Activated CD8-positive, alpha-beta memory T cell treated with anti-CD3 and anti-CD28 coated beads, Interleukin-2, amount 50 U/mL, for 1 hour (primary cell): ENCODE results near the gene ATF6.

Experiments used
- DNase-seq: peaks from one replicate; pipeline ENCODE4 v3.0.0-alpha.2; 2020; ENCODE audit errors: extremely low read depth

ATF6 gene

DNA sequence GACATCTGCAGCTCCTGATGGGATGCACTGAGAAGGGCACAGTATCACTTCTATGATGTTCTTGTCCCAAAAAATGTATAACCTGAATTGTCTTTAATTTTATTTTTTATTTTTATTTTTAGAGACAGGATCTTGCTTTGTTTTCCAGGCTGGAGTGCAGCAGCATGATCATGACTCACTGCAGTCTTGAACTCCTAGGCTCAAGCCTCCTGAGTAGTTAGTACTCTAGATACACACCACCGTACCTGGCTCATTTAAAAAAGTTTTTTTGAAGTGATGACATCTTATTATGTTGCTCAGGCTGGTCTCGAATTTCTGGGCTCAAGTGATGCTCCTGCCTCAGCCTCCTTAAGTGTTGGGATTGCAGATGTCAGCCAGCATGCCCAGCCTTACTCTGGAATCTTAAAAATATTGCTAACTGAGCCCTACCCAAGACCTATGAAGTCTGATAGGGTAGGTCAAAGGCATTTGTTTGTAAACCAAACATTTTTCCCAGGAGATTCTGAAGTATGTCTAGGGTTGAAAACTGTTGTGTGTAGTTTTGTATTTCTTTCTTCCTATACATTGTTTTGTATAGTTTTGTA is 68.9 kb downstream of the ATF6 start:
- DNase-seq = no peak

DNA sequence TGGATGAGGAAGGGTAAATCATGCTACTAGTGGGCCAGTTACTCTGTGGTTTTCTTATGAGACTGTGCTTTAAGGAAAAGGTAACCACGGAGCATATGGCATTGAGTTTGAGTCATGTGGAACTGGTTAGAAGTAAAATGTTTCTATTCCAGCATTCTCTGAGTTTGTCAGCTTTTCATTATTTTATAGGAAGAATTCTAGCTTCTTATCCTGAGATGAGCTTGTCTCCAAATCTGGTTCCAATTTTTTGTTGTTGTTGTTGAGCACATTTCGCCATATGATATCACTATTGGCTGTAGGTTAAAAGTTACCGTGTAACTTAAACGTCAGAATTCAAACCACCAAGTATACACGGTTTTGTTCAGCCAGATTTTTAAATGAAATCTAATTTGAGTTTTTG is 69.9 kb downstream of the ATF6 start:
- no peak for DNase-seq

DNA sequence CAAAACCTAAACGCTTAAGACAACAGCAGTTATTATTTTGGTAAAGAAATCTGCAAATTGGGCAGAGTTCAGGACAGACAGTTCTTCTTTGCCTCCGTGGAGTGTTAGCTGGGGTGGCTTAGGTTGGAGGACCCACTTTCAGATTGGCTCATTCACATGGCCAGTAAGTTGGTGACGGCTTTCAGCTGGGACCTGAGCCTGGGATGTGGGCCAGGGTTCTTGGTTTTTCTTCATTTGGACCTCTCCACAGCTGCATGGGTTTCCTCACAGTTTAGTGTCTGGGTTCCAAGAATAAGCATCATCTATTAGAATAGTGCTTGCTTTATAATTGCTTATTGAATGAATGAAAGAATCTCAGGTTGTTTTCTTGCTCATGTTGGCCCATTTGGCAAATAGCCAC is 72.2 kb downstream of the ATF6 start:
- no peak for DNase-seq

GRCh38 chr1:161838885-161839284 is 72.8 kb downstream of the ATF6 start:
- DNase-seq = no peak

DNA sequence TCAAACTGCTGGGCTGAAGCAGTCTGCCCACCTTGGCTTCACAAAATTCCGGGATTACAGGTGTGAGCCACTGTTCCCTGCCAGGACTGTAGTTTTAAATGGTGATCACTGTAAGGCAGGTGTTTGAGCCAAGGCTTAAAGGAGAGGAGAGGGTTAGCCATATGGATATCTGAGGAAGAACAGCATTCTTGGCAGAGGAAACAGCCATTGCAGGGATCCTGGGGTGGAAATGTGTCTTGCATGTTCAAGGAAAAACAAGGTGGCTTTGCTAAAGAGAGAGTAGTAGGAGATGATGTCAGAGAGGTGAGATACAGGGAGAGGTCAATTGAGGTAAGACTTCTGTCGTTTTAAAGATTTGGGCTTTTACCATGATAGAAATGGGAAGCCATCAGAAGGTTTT is 73.5 kb downstream of the ATF6 start:
- no peak for DNase-seq

- DNase-seq = no peak
These were observed 74.2 kb downstream of the ATF6 start for GRCh38 chr1:161840363-161840762.

DNA sequence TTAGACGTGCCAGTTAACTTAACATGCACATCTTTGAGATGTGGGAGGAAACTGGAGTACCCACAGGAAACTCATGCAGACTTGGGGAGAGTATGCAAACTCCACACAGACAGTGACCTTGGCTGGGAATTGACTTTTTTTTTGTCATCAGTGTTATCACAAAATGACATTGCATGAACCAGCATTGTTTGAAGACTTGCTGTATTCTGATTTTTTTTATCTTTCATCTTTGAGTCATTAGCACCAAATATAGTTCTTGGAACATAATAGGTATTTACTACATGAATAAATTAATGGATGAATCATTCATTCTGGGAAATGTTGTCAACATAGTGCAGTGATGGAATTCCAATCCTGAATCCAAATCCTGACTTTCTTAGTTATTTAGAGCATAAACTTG is 77.0 kb downstream of the ATF6 start:
- DNase-seq = no peak

DNA sequence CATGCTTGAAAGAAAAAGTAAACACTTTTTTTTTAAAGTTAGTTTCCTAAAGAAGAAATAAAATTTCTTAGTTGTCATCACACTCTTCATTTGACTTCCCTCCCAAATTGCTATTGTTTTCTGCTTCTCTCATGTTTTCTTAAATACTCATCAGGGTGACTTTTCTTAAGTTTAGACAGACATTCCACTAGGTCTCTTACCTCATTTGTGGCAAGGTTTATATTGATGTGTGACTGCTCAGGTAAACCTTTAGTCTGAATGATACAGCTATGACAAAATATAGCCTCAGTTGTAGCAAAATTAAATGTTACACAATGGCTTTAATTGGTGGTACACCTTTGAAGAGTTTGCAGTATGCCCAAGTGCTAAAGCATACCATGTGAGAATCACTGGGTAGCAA is 78.6 kb downstream of the ATF6 start:
- DNase-seq = no peak

- DNase-seq = no peak
These were observed 82.6 kb downstream of the ATF6 start for GRCh38 chr1:161848676-161849075.

- no peak for DNase-seq
These were observed 83.4 kb downstream of the ATF6 start for GRCh38 chr1:161849518-161849917.

DNA sequence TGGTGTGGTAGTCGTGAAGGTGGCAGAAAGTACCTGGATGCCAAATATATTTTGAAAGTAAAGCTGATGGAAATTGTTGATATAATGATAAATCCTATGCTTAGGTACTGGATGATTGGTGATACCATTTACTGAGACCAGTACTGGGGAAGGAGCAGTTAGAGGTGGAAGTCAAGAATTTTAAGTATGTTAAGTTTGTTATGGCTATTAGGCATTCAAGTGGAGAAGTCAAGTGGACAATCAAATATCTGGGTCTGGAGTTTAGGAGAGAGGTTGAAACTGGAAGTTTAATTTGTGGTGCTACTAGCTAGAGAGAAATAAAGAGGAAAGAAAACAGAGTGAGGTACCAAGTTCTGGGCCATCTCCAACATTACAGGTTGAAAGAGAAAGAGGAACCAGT is 89.1 kb downstream of the ATF6 start:
- no peak for DNase-seq

- DNase-seq = no peak
These were observed 92.2 kb downstream of the ATF6 start for GRCh38 chr1:161858271-161858670.

GRCh38 chr1:161863549-161863948 is 97.4 kb downstream of the ATF6 start:
- DNase-seq = no peak

GRCh38 chr1:161864577-161864976 is 98.5 kb downstream of the ATF6 start:
- DNase-seq = no peak

GRCh38 chr1:161866241-161866640 is 100.1 kb downstream of the ATF6 start:
- DNase-seq = no peak

DNA sequence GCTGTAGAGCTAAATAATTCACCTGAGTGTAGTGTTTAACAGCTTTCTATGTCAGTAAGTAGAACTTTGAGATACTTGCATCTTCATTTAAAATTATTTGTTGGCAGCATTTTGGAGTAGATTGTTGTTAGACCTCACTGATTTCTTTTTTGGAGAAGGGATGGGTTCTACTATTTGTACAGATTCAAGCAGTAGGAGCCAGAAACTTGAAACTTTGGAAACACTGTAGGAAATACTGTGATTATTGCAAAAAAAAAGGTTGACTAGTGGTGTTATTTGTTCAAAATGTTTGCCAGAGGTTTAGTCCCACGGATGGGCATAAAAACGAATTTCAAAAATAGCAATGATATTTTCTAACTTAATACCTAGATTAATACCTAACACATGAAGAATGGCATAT is 102.7 kb downstream of the ATF6 start:
- no peak for DNase-seq

GRCh38 chr1:161869291-161869690 is 103.2 kb downstream of the ATF6 start:
- DNase-seq = no peak

DNA sequence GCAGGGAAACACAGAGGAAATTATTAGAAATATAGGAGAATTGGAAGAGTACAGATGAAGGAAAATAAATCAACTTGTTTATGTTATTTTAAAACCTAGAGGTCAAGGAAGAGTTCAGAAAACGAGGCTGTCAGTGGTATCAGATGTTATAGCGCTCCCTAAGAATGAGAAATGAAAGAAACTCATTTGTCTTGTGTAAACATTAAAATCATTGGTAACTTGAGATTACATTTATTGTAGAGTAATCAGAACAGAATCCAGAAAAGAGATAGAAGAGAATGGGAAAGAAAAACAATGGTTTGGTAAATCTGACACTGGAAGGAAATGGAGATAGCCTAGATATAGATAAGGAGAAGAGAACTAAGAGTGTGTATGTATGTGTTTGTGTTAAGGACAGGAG is 106.4 kb downstream of the ATF6 start:
- DNase-seq = no peak

GRCh38 chr1:161879261-161879660 is 113.1 kb downstream of the ATF6 start:
- DNase-seq = no peak

DNA sequence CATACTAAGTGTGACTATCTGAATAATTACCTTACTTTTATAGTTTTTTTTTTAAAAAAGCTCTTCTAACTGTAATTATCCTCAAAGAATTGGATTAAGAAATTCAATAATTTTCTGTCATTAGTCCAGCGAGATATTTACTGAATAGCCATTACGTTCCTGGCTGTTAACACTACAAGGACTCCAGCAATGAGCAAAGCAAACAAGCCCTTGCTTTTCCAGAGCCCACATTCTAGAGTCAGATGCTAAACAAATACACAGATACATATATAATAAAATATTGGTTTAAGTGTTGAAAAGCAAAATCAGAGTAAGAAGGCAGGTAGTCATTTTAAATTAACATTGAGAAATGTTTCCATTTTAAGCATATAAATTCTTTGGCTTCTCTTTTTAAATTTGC is 118.4 kb downstream of the ATF6 start:
- no peak for DNase-seq

DNA sequence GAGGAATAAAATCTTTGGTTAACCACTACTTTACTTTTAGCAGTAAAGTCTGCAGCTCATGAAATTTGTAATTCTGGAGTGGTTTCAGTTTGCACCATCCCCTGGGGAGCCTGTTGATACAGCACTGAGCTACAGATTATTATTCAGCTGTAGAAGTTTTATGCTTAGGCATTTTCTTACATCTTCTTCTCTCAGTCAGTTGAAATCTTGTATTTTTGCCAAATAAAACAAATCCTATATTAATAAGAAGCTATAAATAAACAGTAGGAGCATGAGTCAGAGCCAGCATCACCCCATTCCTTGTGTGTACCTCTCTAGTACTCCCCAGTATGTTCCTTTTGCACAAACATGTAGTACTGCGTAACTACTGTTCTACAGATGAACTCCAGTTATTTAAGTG is 118.9 kb downstream of the ATF6 start:
- no peak for DNase-seq

DNA sequence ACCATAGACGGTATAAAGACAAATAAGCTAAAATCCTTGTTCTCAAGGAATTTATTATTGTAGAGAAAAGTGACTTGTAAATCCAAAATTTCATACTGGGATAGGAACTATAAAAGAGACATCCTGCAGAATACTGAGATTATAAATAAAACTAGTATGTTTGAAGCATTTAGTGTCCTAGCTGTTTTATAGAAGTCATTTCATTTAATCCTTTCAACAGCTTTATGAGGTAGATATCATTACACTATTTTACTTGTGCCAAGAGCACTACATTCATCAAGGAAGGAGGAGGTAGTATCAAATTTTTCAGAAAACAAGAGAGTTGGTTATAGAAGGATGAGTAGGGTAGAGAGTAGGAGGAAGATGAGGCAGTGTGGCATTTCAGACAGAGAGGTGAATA is 119.6 kb downstream of the ATF6 start:
- no peak for DNase-seq

DNA sequence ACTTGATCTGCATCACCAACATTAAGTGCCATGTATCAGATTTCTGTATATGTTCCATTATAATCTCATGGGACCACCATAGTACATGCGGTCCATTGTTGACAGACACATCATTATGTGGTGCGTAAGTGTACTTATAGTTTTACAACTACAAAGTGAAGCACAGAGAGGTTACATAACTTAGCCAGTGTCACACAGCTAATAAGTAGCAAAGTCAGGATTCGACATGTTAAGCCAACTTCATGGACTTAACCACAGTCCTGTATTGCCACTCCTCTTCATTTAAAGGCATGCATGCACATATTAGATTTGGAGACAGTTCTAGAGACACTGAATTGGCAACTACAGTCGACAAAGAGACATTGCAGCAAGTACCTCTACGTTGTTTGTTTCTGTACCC is 120.5 kb downstream of the ATF6 start:
- no peak for DNase-seq

- DNase-seq = no peak
These were observed 121.7 kb downstream of the ATF6 start for GRCh38 chr1:161887730-161888287.
